Thyroid gland (tissue), 4 donors: ENCODE data around the gene PRDM2.
A peak's percentile ranks its signal among the peaks of the same experiment; 100 is the strongest.

Experiments
- CTCF ChIP-seq, 6 experiments: fragments of 200-600 bp in 3 of 6; fragments of 450-650 bp in 3 of 6; sonication (generic) in 3 of 6; IDR thresholded peaks; one replicate each; pipeline ENCODE4 v1.5.1; 2016 to 2019; ENCODE audit warnings: antibody characterized with exemption in 6 of 6, mild to moderate bottlenecking in 2 of 6, inconsistent platforms in 1 of 6, moderate library complexity in 1 of 6
- POLR2A ChIP-seq, 2 donors: fragments of 450-650 bp; IDR thresholded peaks; one replicate each; pipeline ENCODE4 v1.6.1; 2017; ENCODE audit warnings: antibody characterized with exemption in 2 of 2, mild to moderate bottlenecking in 2 of 2, moderate library complexity in 1 of 2

GRCh38 chr1:13730751-13731482 is 30.9 kb downstream of the PRDM2 start:
- peak in 1 of 2 donors; percentile 51 for TF ChIP-seq POLR2A (IDR thresholded peaks at IDR 0.05)
- TF ChIP-seq CTCF (IDR thresholded peaks at IDR 0.05), result no peak
